Nucleus accumbens (tissue), 56 donors: ENCODE data around the gene IL34.
"Not testable (repeated sequence)": the region's sequence is repeated elsewhere in the genome, so short reads cannot be mapped to it uniquely, and the experiment has no call there.

Experiments used
- DNase-seq, 56 donors: peaks; one replicate each; lab custom pipeline; 2025; lab: John Stamatoyannopoulos, UW

Gene IL34

GRCh38 chr16:70656065-70656711, 9.8 kb downstream of the IL34 start:
- no peak for DNase-seq

GRCh38 chr16:70656712-70657263, 10.4 kb downstream of the IL34 start:
- no peak for DNase-seq

- DNase-seq: no peak
Measured at GRCh38 chr16:70657956-70658355, 11.6 kb downstream of the IL34 start.

GRCh38 chr16:70658921-70659320, 12.6 kb downstream of the IL34 start:
- no peak for DNase-seq

- DNase-seq: no peak
Measured at GRCh38 chr16:70659546-70659945, 13.2 kb downstream of the IL34 start.

- DNase-seq: no peak
Measured at GRCh38 chr16:70659953-70660671, 13.8 kb downstream of the IL34 start.

GRCh38 chr16:70660672-70661350, 14.5 kb downstream of the IL34 start:
- DNase-seq: no peak

GRCh38 chr16:70661534-70661917, 15.2 kb downstream of the IL34 start:
- DNase-seq: no peak

- DNase-seq: peak in 3 of 56 donors; percentile 27 to 36 (median 33)
Measured at GRCh38 chr16:70661918-70662641, 15.7 kb downstream of the IL34 start.

- DNase-seq: no peak
Measured at GRCh38 chr16:70662991-70663523, 16.7 kb downstream of the IL34 start.

- DNase-seq: no peak
Measured at GRCh38 chr16:70663524-70664324, 17.4 kb downstream of the IL34 start.

- no peak for DNase-seq
Measured at GRCh38 chr16:70664325-70665112, 18.2 kb downstream of the IL34 start.

GRCh38 chr16:70665113-70665694, 18.8 kb downstream of the IL34 start:
- DNase-seq: no peak

GRCh38 chr16:70665806-70666735, 19.7 kb downstream of the IL34 start:
- DNase-seq: no peak

- DNase-seq: no peak
Measured at GRCh38 chr16:70670175-70670574, 23.8 kb downstream of the IL34 start.

GRCh38 chr16:70670938-70671337, 24.6 kb downstream of the IL34 start:
- DNase-seq: not testable (repeated sequence)
